CD4-positive, alpha-beta memory T cell (primary cell): ENCODE data around the gene GTF2E1. TPM values are rescaled to one million over a fixed set of nuclear protein-coding genes. Genes with fewer than 3 reads are reported as not detected.
A peak's percentile ranks its signal among the peaks of the same experiment; 100 is the strongest.

Experiments used
- CTCF ChIA-PET: fragments of 350-600 bp; sonication (Branson Sonifier 250); formaldehyde crosslinking; loops from one replicate; lab custom pipeline; 2021; ENCODE audit warnings: inconsistent platforms; ENCODE audit not compliant: partially characterized antibody; lab: Charles Lee
- POLR2A ChIA-PET: fragments of 350-600 bp; sonication (Branson Sonifier 250); formaldehyde crosslinking; loops from one replicate; lab custom pipeline; 2021; ENCODE audit not compliant: partially characterized antibody; lab: Charles Lee
- DNase-seq, 5 donors: peaks; one replicate each; pipeline versions ENCODE4 v3.0.0 to v3.0.0-alpha.2; 2020 to 2022; ENCODE audit warnings: mixed read lengths in 1 of 5
- H3K27ac ChIP-seq: one replicate; pipeline ENCODE4 v1.7.0; 2013; ENCODE audit warnings: low read depth, low read length
- H3K27me3 ChIP-seq: 2 replicates; pipeline ENCODE4 v1.7.0; 2013; ENCODE audit warnings: mild to moderate bottlenecking, low read length, moderate library complexity; ENCODE audit not compliant: insufficient read depth
- H3K36me3 ChIP-seq: 2 replicates; pipeline ENCODE4 v1.7.0; 2013; ENCODE audit warnings: mild to moderate bottlenecking, low read length, moderate library complexity; ENCODE audit not compliant: insufficient read depth
- H3K4me1 ChIP-seq: 2 replicates; pipeline ENCODE4 v1.7.0; 2013; ENCODE audit warnings: mild to moderate bottlenecking, low read length, moderate library complexity; ENCODE audit not compliant: insufficient read depth
- H3K4me3 ChIP-seq, 2 donors: one replicate each; pipeline ENCODE4 v1.7.0; 2013; ENCODE audit warnings: low read length in 2 of 2, mild to moderate bottlenecking in 1 of 2
- H3K9me3 ChIP-seq, 2 donors: one replicate each; pipeline ENCODE4 v1.7.0; 2013; ENCODE audit warnings: low read length in 2 of 2, control low read depth in 1 of 2; ENCODE audit not compliant: control insufficient read depth in 1 of 2
- H3K27ac Mint-ChIP-seq, 7 donors: one replicate each; pipeline ENCODE4 v1.8.0; 2020 to 2021; ENCODE audit warnings: mixed read lengths in 7 of 7, mild to moderate bottlenecking in 6 of 7, inconsistent platforms in 3 of 7, moderate library complexity in 3 of 7
- H3K27me3 Mint-ChIP-seq, 2 donors: one replicate each; pipeline ENCODE4 v1.8.0; 2020 to 2021; ENCODE audit warnings: mixed read lengths in 2 of 2
- H3K36me3 Mint-ChIP-seq, 2 donors: one replicate each; pipeline ENCODE4 v1.8.0; 2020 to 2021; ENCODE audit warnings: mixed read lengths in 2 of 2, inconsistent platforms in 1 of 2, mild to moderate bottlenecking in 1 of 2
- H3K4me1 Mint-ChIP-seq, 4 donors: one replicate each; pipeline ENCODE4 v1.8.0; 2020 to 2021; ENCODE audit warnings: mixed read lengths in 4 of 4, mild to moderate bottlenecking in 1 of 4
- H3K4me3 Mint-ChIP-seq, 8 donors: one replicate each; pipeline ENCODE4 v1.8.0; 2020 to 2021; ENCODE audit warnings: mixed read lengths in 8 of 8, mild to moderate bottlenecking in 7 of 8, moderate library complexity in 6 of 8, inconsistent platforms in 3 of 8
- H3K9me3 Mint-ChIP-seq, 8 donors: one replicate each; pipeline ENCODE4 v1.8.0; 2020 to 2021; ENCODE audit warnings: mixed read lengths in 8 of 8, mild to moderate bottlenecking in 5 of 8, inconsistent platforms in 3 of 8, moderate library complexity in 1 of 8
- intact Hi-C: fragments of 100-400 bp; cut with micrococcal nuclease; formaldehyde crosslinking; loops from one replicate; pipeline ENCODE4 v1.15.1; 2023
- polyA plus RNA-seq, 2 donors: library from polyadenylated mRNA; unstranded; fragments of 300-500 nt; fragmentation: Illumina TruSeq; gene quantifications; one replicate each; pipeline ENCODE4 v1.2.3, GENCODE V29; 2021
- total RNA-seq, 2 experiments: library from RNA; stranded (reverse); gene quantifications; one replicate each; pipeline ENCODE4 v1.2.3, GENCODE V29; 2021

GTF2E1 gene
- total RNA-seq (10 to 100 TPM; 30.0 to 30.2 TPM), polyA plus RNA-seq (10 to 100 TPM; 15.3 to 16.1 TPM)

DNA sequence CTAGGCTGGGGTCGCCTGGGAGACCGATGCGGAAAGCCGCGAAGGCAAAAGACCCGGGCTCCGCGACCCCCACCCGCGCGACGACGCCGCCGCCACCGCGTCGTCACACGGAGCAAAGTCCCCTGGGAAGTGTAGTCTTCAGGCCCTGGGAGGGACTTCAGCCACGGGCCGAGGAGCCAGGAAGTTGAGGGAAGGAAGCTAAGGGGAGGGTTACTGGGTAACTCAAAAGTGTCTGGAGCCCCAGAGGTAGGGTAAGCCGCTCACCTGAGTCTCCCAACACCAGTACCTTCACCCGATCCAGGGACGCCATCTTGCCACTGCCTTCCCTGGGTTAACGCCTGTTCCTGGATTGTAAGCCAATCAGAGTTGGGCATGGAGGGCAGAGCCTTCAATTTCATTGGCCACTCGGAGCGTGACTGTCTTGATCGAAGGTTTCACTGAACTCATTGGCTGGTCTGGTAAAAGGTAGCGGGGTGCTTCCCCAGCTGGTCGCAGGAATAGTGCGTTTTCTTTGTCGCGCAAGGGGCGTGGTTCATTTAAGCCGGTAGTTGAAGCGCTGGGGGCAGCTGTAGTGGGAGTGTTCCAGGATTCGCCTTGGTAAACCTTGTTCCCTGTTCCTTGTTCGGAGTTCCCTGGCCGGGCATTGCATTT, at the start of gene GTF2E1, which contains the start of gene RABL3:
GTF2E1 (plus strand) TSS at position 547 of the 651 bp plus-strand sequence. CDS start 7,809 bp downstream, outside the sequence.
RABL3 (minus strand) TSS at position 319 of the 651 bp plus-strand sequence; CDS start at position 310, 9 bp downstream.
- Histone ChIP-seq H3K4me1 (peaks cover 34% of the 10 kb centered on the region), H3K9me3 (no peaks in the 10 kb centered on the region), H3K4me3 (peak within 1 kb of the TSS; percentile 83 to 92), H3K36me3 (peaks cover 7% of the 10 kb centered on the region), H3K27ac (peak within 1 kb of the TSS; percentile 98), H3K27me3 (no peaks in the 10 kb centered on the region)
- ChIA-PET CTCF (interaction anchor here (0.7 to 2.5 kb wide), 6 partner anchors 12 to 175 kb away, joined by 4 to 12 read pairs (median 8); partner anchors contain the start of gene NDUFB4), POLR2A (interaction anchor here (0.7 to 5.4 kb wide), 14 partner anchors 11 to 1641 kb away, joined by 3 to 66 read pairs (median 5); partner anchors contain the start of genes FAM162A, GSK3B, LRRC58 and MIX23)
- Mint-ChIP-seq H3K27me3 (no peaks in the 10 kb centered on the region), H3K9me3 (peaks cover 0 to 4% (median 0%) of the 10 kb centered on the region in 8 donors), H3K27ac (peak within 1 kb of the TSS; percentile 96 to 99 (median 98)), H3K36me3 (peaks cover 5 to 10% of the 10 kb centered on the region in 2 donors), H3K4me3 (peak within 1 kb of the TSS; percentile 89 to 98 (median 96)), H3K4me1 (peaks cover 21 to 58% (median 39%) of the 10 kb centered on the region in 4 donors)
- intact Hi-C loops: loop anchor here (1.0 to 5.0 kb wide), 9 partner anchors 23 to 1279 kb away; partner anchors contain the start of genes COX17, GSK3B, LRRC58 and NDUFB4
- peak; percentile 96 to 99 (median 97) for DNase-seq

- no peaks in the 10 kb centered on the region for H3K9me3 ChIP-seq
- no peak overlapping the region for H3K4me3 Mint-ChIP-seq
- H3K4me1 ChIP-seq: no peaks in the 10 kb centered on the region
- no peak for DNase-seq
- H3K36me3 ChIP-seq: no peaks in the 10 kb centered on the region
- H3K4me1 Mint-ChIP-seq: peaks cover 0 to 2% (median 0%) of the 10 kb centered on the region in 4 donors
- no peaks in the 10 kb centered on the region for H3K9me3 Mint-ChIP-seq
- no peaks in the 10 kb centered on the region for H3K27me3 Mint-ChIP-seq
- H3K27ac Mint-ChIP-seq: peak overlapping the region in 1 of 7 donors; percentile 70
- no peaks in the 10 kb centered on the region for H3K27me3 ChIP-seq
- H3K27ac ChIP-seq: no peak overlapping the region
- CTCF ChIA-PET: interaction anchor here (1.9 kb wide), 1 partner anchor 14 kb away, joined by 4 read pairs; no protein-coding TSS in a partner anchor
- POLR2A ChIA-PET: no interaction called here
- no peak overlapping the region for H3K4me3 ChIP-seq
- peaks cover 37% of the 10 kb centered on the region in 2 donors for H3K36me3 Mint-ChIP-seq
- intact Hi-C loops: no loop called here
Observed at GRCh38 chr3:120693439-120694171, 48.9 kb upstream of the GTF2E1 start.

DNA sequence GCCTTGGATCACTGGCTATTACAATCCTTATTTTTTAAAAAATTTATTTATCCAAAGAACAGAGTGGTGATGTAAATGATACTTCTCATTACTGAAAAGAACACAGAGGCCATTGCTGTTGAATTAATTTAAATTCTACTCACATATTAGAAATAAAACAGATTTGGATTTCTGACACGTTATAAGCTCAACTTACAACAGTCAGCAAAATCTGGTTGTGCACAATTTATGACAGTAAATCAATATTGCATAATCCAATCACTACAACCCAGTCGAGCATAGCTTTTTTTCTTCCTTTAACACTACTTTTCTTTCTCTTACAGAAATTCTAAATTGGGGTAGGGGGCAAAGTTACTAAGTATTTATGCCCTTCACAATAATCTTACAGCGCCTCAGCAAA, 43.2 kb upstream of the GTF2E1 start:
- H3K27me3 ChIP-seq: no peaks in the 10 kb centered on the region
- Mint-ChIP-seq H3K4me1 (peaks cover 0 to 2% (median under 1%) of the 10 kb centered on the region in 4 donors), H3K36me3 (peaks cover 45 to 54% of the 10 kb centered on the region in 2 donors), H3K27ac (no peak overlapping the region), H3K4me3 (no peak overlapping the region), H3K27me3 (no peaks in the 10 kb centered on the region), H3K9me3 (peaks cover 0 to 12% (median 4%) of the 10 kb centered on the region in 8 donors)
- DNase-seq: no peak
- H3K9me3 ChIP-seq: peaks cover 0 to 3% of the 10 kb centered on the region in 2 donors
- H3K4me1 ChIP-seq: no peaks in the 10 kb centered on the region
- H3K27ac ChIP-seq: no peak overlapping the region
- no peak overlapping the region for H3K4me3 ChIP-seq
- intact Hi-C loops: no loop called here
- POLR2A ChIA-PET: no interaction called here
- CTCF ChIA-PET: interaction anchor here (0.9 to 2.9 kb wide), 5 partner anchors 14 to 140 kb away, joined by 3 to 8 read pairs (median 3); no protein-coding TSS in a partner anchor
- H3K36me3 ChIP-seq: peaks cover 9% of the 10 kb centered on the region

DNA sequence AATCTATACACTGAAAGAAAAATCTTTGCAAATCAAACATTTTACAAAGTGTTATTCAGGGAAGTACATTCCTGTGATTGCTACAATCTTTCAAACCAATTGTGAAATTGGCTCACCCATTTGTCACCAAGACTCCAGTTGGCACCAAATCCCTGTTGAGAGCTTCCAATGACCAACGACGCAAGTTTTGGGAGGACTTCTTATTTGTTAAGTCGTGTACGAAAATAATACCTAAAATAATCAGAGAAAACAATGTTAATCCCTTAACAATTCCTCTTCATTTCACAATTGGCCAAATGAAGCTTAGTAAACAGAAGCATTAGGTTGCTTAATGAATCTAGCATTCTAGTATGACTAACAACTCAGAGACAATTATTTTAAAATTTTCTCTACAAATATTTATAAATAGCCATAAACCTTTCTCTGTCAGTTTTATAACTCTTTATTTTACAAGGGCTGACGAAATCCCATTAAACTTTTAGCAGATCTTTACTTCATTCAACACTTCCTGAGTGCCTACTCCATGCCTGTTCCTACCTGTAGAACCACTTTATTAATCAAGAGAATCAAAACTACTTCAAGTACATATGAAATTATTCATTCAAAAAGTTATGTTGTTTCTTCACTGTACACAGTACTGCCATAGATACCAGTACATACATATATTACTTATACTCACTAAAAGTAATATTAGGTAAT, 36.5 kb upstream of the GTF2E1 start:
- H3K27me3 ChIP-seq: no peaks in the 10 kb centered on the region
- H3K4me1 ChIP-seq: no peaks in the 10 kb centered on the region
- H3K4me3 Mint-ChIP-seq: no peak overlapping the region
- peak overlapping the region in 4 of 7 donors; percentile 10 to 39 (median 30) for H3K27ac Mint-ChIP-seq
- CTCF ChIA-PET: no interaction called here
- H3K4me3 ChIP-seq: no peak overlapping the region
- intact Hi-C loops: loop anchor here (5.0 kb wide), 1 partner anchor 36 kb away; the partner anchor contains the start of genes GTF2E1 and RABL3
- peaks cover 0 to 6% (median 3%) of the 10 kb centered on the region in 4 donors for H3K4me1 Mint-ChIP-seq
- H3K9me3 Mint-ChIP-seq: peaks cover 0 to 12% (median 5%) of the 10 kb centered on the region in 8 donors
- H3K36me3 ChIP-seq: peaks cover 15% of the 10 kb centered on the region
- peaks cover 0 to 3% of the 10 kb centered on the region in 2 donors for H3K9me3 ChIP-seq
- POLR2A ChIA-PET: interaction anchor here (1.1 to 1.6 kb wide), 2 partner anchors 38 to 110 kb away, joined by 3 read pairs; partner anchors contain the start of gene NDUFB4
- no peak for DNase-seq
- peaks cover 53 to 58% of the 10 kb centered on the region in 2 donors for H3K36me3 Mint-ChIP-seq
- no peak overlapping the region for H3K27ac ChIP-seq
- no peaks in the 10 kb centered on the region for H3K27me3 Mint-ChIP-seq

DNA sequence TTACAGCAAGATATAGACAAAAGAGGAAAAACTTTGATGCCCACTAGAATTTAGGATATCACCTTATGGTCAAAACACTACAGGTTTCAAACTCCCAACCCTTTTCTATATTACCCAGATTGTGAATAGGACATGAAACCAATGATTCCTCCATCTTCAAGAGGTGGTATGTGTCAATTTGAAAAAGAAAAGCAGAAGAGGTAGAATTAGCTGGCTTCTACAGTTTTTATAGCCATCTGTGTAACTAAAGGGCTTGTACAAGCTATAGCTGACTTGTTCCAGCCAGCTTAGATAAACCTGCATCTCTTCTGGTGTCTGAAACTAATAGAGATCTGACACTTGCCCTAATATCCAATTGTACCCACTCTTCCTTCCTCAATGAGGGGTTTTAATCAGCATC, 35.6 kb upstream of the GTF2E1 start:
- no peak overlapping the region for H3K27ac ChIP-seq
- Mint-ChIP-seq H3K36me3 (peaks cover 45 to 55% of the 10 kb centered on the region in 2 donors), H3K27me3 (no peaks in the 10 kb centered on the region), H3K27ac (peak overlapping the region in 4 of 7 donors; percentile 10 to 54 (median 23)), H3K4me3 (no peak overlapping the region), H3K4me1 (peaks cover 0 to 6% (median 3%) of the 10 kb centered on the region in 4 donors), H3K9me3 (peaks cover 0 to 12% (median 5%) of the 10 kb centered on the region in 8 donors)
- no peak overlapping the region for H3K4me3 ChIP-seq
- ChIA-PET POLR2A (interaction anchor here (1.1 to 1.6 kb wide), 2 partner anchors 37 to 111 kb away, joined by 3 read pairs; partner anchors contain the start of gene NDUFB4), CTCF (interaction anchor here (1.2 to 1.6 kb wide), 2 partner anchors 13 to 33 kb away, joined by 3 to 4 read pairs; no protein-coding TSS in a partner anchor)
- H3K9me3 ChIP-seq: peaks cover 0 to 3% of the 10 kb centered on the region in 2 donors
- peaks cover 15% of the 10 kb centered on the region for H3K36me3 ChIP-seq
- no peaks in the 10 kb centered on the region for H3K27me3 ChIP-seq
- intact Hi-C loops: loop anchor here (5.0 kb wide), 1 partner anchor 35 kb away; the partner anchor contains the start of genes GTF2E1 and RABL3
- DNase-seq: no peak
- no peaks in the 10 kb centered on the region for H3K4me1 ChIP-seq

GRCh38 chr3:120708408-120708807, 34.1 kb upstream of the GTF2E1 start:
- intact Hi-C loops: loop anchor here (5.0 kb wide), 1 partner anchor 34 kb away; the partner anchor contains the start of genes GTF2E1 and RABL3
- ChIA-PET POLR2A (interaction anchor here (2.4 kb wide), 1 partner anchor 11 kb away, joined by 6 read pairs; no protein-coding TSS in a partner anchor), CTCF (no interaction called here)
- DNase-seq: no peak
- H3K4me3 ChIP-seq: no peak overlapping the region
- Mint-ChIP-seq H3K36me3 (peaks cover 35 to 45% of the 10 kb centered on the region in 2 donors), H3K9me3 (peaks cover 0 to 7% (median 4%) of the 10 kb centered on the region in 8 donors), H3K4me1 (peaks cover 2 to 10% (median 4%) of the 10 kb centered on the region in 4 donors), H3K27me3 (no peaks in the 10 kb centered on the region), H3K4me3 (no peak overlapping the region), H3K27ac (peak overlapping the region in 2 of 7 donors; percentile 8 to 13)
- peaks cover 0 to 3% of the 10 kb centered on the region in 2 donors for H3K9me3 ChIP-seq
- peaks cover 9% of the 10 kb centered on the region for H3K36me3 ChIP-seq
- H3K27me3 ChIP-seq: no peaks in the 10 kb centered on the region
- H3K27ac ChIP-seq: no peak overlapping the region
- H3K4me1 ChIP-seq: no peaks in the 10 kb centered on the region
